AG09309 (cell line): Measurements from ENCODE around the gene IFI27L2.

Experiments used
- DNase-seq: peaks from one replicate; pipeline ENCODE4 v3.0.0-alpha.2; 2010; ENCODE audit warnings: low read depth
- H3K4me3 ChIP-seq: 2 replicates; pipeline ENCODE4 v1.5.1; 2011; ENCODE audit warnings: mild to moderate bottlenecking, low read depth, low read length, moderate library complexity; ENCODE audit not compliant: control insufficient read depth
- TF ChIP-seq, protein P1 (sequence below): IDR thresholded peaks from 2 replicates; pipeline ENCODE4 v1.5.1; 2011; ENCODE audit warnings: mild to moderate bottlenecking, low read depth, low read length, inconsistent platforms; ENCODE audit not compliant: insufficient read depth, control insufficient read depth; ENCODE audit errors: missing control alignments

IFI27L2 gene

DNA sequence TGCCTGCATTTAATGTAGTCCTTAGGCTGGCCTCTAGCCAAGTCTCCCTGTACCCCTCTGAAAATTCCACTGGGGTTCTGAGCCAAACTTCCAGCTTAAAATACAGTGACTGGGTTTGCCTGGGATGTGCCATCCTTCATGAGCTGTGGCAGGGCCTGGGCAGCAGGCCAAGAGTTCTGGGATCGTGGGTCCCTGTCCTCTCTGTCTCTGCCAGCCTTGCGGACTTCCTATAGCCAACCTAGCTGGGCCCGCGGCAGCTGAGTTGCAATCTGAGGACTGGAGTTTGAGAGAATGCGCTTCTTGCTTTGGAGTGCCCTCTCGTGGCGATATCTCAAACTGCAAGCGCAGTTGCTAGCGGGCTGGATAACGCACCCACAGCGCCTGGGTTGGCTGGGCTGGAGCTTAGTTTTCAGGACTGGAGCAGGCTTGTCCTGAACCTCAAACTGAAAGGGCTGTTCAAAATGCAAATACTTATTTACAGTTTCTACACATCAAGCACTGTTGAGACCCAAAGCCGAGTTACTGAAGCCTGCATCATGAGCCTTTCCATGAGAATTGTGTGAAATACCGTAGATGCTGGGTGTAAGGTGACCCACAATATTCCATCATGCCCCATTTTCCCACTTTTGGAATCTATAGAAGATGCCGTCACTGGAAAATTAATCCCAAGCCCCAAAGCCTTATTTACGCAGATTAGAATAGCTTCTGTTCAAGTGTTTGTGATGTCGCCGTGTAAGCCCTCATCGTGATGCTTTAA, 7.3 kb upstream of the IFI27L2 start:
- TF ChIP-seq, protein P1, sequence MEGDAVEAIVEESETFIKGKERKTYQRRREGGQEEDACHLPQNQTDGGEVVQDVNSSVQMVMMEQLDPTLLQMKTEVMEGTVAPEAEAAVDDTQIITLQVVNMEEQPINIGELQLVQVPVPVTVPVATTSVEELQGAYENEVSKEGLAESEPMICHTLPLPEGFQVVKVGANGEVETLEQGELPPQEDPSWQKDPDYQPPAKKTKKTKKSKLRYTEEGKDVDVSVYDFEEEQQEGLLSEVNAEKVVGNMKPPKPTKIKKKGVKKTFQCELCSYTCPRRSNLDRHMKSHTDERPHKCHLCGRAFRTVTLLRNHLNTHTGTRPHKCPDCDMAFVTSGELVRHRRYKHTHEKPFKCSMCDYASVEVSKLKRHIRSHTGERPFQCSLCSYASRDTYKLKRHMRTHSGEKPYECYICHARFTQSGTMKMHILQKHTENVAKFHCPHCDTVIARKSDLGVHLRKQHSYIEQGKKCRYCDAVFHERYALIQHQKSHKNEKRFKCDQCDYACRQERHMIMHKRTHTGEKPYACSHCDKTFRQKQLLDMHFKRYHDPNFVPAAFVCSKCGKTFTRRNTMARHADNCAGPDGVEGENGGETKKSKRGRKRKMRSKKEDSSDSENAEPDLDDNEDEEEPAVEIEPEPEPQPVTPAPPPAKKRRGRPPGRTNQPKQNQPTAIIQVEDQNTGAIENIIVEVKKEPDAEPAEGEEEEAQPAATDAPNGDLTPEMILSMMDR: peak; percentile 99
- H3K4me3 ChIP-seq: no peak overlapping the region
- peak; percentile 39 for DNase-seq

DNA sequence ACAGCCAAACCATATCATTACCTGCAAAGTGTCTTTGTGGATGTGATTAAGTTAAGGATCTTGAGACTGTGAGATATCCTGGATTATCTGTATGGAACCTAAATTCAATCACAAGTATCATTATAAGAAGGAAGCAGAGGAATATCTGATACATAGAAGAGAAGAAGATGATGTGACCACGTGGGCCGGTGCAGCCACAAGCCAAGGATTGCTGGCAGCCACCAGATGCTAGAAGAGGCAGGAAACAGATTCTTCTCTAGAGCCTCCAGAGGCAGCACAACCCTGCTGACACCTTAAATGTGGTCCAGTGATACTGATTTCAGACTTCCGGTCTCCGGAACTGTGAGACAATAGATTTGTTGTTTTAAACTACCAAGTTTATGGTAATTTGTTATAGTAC, 6.1 kb upstream of the IFI27L2 start:
- TF ChIP-seq, protein P1: no peak
- no peak overlapping the region for H3K4me3 ChIP-seq
- no peak for DNase-seq

DNA sequence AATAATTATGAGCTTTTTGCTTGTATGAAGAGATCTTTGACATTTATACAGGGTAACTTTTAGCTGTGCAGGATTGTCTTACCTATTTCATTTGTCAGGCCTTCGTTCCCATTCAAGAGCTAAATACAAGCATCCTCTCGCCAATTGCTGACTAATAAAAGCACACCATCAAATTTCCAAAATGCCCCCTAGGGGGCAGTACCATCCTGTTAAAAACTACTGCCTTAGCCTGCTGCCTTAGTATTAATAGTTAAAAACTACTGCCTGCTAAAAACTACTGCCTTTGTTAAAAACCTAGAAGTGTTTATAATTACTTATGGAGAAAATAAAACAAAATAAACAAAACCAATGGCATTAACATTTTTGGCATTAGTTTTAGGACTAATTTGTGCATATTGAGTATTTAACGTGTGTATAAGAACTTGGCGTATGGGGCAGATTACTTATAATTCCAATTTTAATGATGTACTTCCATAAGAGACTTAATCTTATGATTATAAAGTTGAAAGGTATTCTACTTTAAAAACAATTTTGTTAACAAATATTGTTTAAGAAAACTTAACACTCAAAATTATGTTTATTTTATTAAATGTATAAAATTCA, 3.0 kb upstream of the IFI27L2 start:
- no peak overlapping the region for H3K4me3 ChIP-seq
- DNase-seq: no peak
- TF ChIP-seq, protein P1: peak; percentile 77

DNA sequence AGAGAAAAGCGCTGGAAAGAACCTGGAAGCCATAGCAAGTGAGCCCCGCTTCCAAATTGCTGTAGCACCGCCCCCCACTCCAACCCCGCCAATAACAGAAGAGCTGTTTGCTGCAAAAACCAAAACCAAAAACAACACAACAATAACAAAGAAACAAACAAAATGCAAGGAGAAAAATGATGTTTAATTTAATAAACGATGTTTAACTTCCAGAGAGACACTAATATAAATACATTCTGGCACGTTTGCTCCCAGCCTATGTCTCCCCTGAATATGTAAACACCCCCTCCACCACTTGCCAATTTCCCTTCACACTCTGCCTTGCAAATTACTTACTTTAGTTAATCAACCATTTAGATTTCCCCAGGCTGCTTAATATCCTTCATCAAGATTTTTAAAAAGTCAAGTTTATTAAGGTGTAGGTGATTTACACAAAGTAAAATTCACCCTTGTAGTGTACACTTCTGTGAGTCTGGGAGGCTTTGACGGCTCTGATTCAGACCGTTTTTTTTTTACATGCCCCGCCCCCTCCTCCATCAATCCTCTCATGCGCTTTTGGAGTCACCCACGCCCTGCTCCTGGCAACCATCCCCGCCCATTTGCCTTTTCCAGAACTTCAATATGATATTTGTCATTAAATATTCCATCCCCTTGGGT, 482 bp upstream of the IFI27L2 start:
- peak overlapping the region; percentile 78 for H3K4me3 ChIP-seq
- DNase-seq: no peak
- TF ChIP-seq, protein P1: no peak

GRCh38 chr14:94128216-94128839, 1.1 kb downstream of the IFI27L2 start:
- TF ChIP-seq, protein P1: no peak
- DNase-seq: no peak
- H3K4me3 ChIP-seq: peak overlapping the region; percentile 78

- no peak for DNase-seq
- H3K4me3 ChIP-seq: no peak overlapping the region
- TF ChIP-seq, protein P1: no peak
Measured at GRCh38 chr14:94127330-94127729, 2.1 kb downstream of the IFI27L2 start.
